ENCODE measurements around the gene TMEM266. TPM values are rescaled to one million over a fixed set of nuclear protein-coding genes. Genes with fewer than 3 reads are reported as not detected.
A peak's percentile ranks its signal among the peaks of the same experiment; 100 is the strongest.

Gene TMEM266
- total and polyA plus RNA-seq, 2 experiments from 2014 or later: 0.42 to 5.0 TPM

- Mint-ChIP-seq H3K9me3 (no peaks in the 10 kb centered on the region), H3K4me3 (no peak overlapping the region; the same call in 2 of the 3 replicates), H3K27me3 (ENCODE audit: insufficient read depth, low read depth, poor library complexity) (peaks cover 14% of the 10 kb centered on the region), H3K27ac (no peak overlapping the region), H3K4me1 (peaks cover 7% of the 10 kb centered on the region), H3K36me3 (ENCODE audit: low read depth) (no peaks in the 10 kb centered on the region; the same call in 2 of the 3 replicates)
- Histone ChIP-seq H3K4me1 (ENCODE audit: insufficient read depth) (0 out of 2 replicates have a peak, but pooled peaks cover under 1% of the 10 kb centered on the region), H3K79me2 (replicated peaks; ENCODE audit: insufficient read depth) (no peaks in the 10 kb centered on the region), H3K36me3 (ENCODE audit: insufficient read depth) (no peaks in the 10 kb centered on the region), H3K9me2 (ENCODE audit: insufficient read depth) (no peaks in the 10 kb centered on the region), H3K4me3 (no peak overlapping the region), H3F3A (replicated peaks; ENCODE audit: low read depth) (no peaks in the 10 kb centered on the region), H2AFZ (peak overlapping the region; percentile 64; the same call in 1 of the 2 replicates), H4K20me1 (replicated peaks; ENCODE audit: insufficient read depth) (no peaks in the 10 kb centered on the region), H3K4me2 (no peak overlapping the region), H3K27me3 (ENCODE audit: insufficient read depth) (no peaks in the 10 kb centered on the region), H3K27ac (ENCODE audit: low read depth) (no peak overlapping the region)
- peak; percentile 64 for DNase-seq (ENCODE audit: low spot score)
- ATAC-seq: peak; percentile 94
- TF ChIP-seq CREB1 (CRISPR knock-in tag; IDR thresholded peaks at IDR 0.05; ENCODE audit: low read depth): no peak
- no peak for TF ChIP-seq ZNF462 (CRISPR knock-in tag; IDR thresholded peaks at IDR 0.05)
- peak; percentile 30; the same call in 1 of the 2 replicates for TF ChIP-seq ETS1 (IDR thresholded peaks at IDR 0.05)
These were observed 109.2 kb downstream of the TMEM266 start for GRCh38 chr15:76169018-76169417.

Measured in GM23338 (cell line).